Lower lobe of right lung (tissue), 2 donors: Measurements from ENCODE around the gene RBKS. TPM values are rescaled to one million over a fixed set of nuclear protein-coding genes. Genes with fewer than 3 reads are reported as not detected.

ENCODE experiments used
- ATAC-seq, 2 donors: fragments of 200-7000 bp; cut with Tn5 transposase; one replicate each; pipeline ENCODE4 v1.9.1; 2020 to 2022; ENCODE audit warnings: mild to moderate bottlenecking in 2 of 2, moderate library complexity in 2 of 2
- DNase-seq: peaks from one replicate; pipeline ENCODE4 v3.0.0-alpha.2; 2020
- H3K27ac ChIP-seq: fragments of 200-600 bp; one replicate; pipeline ENCODE4 v1.8.0; 2022
- H3K27me3 ChIP-seq: fragments of 200-600 bp; one replicate; pipeline ENCODE4 v1.8.0; 2022; ENCODE audit warnings: low read depth
- H3K36me3 ChIP-seq: fragments of 200-600 bp; one replicate; pipeline ENCODE4 v1.8.0; 2022; ENCODE audit warnings: mild to moderate bottlenecking
- H3K4me1 ChIP-seq: fragments of 200-600 bp; one replicate; pipeline ENCODE4 v1.8.0; 2022
- H3K4me3 ChIP-seq: fragments of 200-600 bp; one replicate; pipeline ENCODE4 v1.8.0; 2022; ENCODE audit warnings: mild to moderate bottlenecking
- H3K9me3 ChIP-seq: fragments of 200-600 bp; one replicate; pipeline ENCODE4 v1.8.0; 2022
- CTCF ChIP-seq: fragments of 200-600 bp; IDR thresholded peaks from one replicate; pipeline ENCODE4 v1.8.0; 2022; ENCODE audit warnings: antibody characterized with exemption, mild to moderate bottlenecking
- intact Hi-C: fragments of 100-400 bp; cut with DNase I; formaldehyde crosslinking; loops from one replicate; pipeline ENCODE4 v1.11.0; 2022
- total RNA-seq: library from RNA; stranded (reverse); fragmentation: NEBNext Ultra II Directional; extraction: Animal tissue kit (Norgen Biotek cat#: 25700); gene quantifications from one replicate; pipeline ENCODE4 v1.2.1, GENCODE V29; 2021
- donor health status: DM: no; HTN: yes; CAD: no; lungs with severe emphysema.

Gene RBKS
- total RNA-seq, 1 donor from 2014 or later: 2.2 TPM

GRCh38 chr2:27823569-27823968 is 66.6 kb downstream of the RBKS start:
- peaks cover 6% of the 10 kb centered on the region for H3K9me3 ChIP-seq
- TF ChIP-seq CTCF: no peak
- H3K27ac ChIP-seq: no peak overlapping the region
- no peak for DNase-seq
- H3K36me3 ChIP-seq: no peaks in the 10 kb centered on the region
- intact Hi-C loops: no loop called here
- no peaks in the 10 kb centered on the region for H3K4me1 ChIP-seq
- H3K4me3 ChIP-seq: no peak overlapping the region
- no peak for ATAC-seq
- no peaks in the 10 kb centered on the region for H3K27me3 ChIP-seq

GRCh38 chr2:27823135-27823534 is 67.1 kb downstream of the RBKS start:
- Histone ChIP-seq H3K27ac (no peak overlapping the region), H3K4me3 (no peak overlapping the region), H3K9me3 (peaks cover 6% of the 10 kb centered on the region), H3K27me3 (no peaks in the 10 kb centered on the region), H3K36me3 (no peaks in the 10 kb centered on the region), H3K4me1 (no peaks in the 10 kb centered on the region)
- intact Hi-C loops: no loop called here
- no peak for TF ChIP-seq CTCF
- no peak for DNase-seq
- ATAC-seq: no peak

GRCh38 chr2:27822049-27822448 is 68.1 kb downstream of the RBKS start:
- H3K36me3 ChIP-seq: no peaks in the 10 kb centered on the region
- H3K4me1 ChIP-seq: no peaks in the 10 kb centered on the region
- peaks cover 6% of the 10 kb centered on the region for H3K9me3 ChIP-seq
- intact Hi-C loops: no loop called here
- H3K27ac ChIP-seq: no peak overlapping the region
- no peak for TF ChIP-seq CTCF
- no peak for DNase-seq
- no peak overlapping the region for H3K4me3 ChIP-seq
- peak; percentile 86 to 93 for ATAC-seq
- no peaks in the 10 kb centered on the region for H3K27me3 ChIP-seq

GRCh38 chr2:27815860-27816438 is 74.2 kb downstream of the RBKS start:
- no peak for ATAC-seq
- Histone ChIP-seq H3K9me3 (no peaks in the 10 kb centered on the region), H3K4me3 (no peak overlapping the region), H3K27me3 (no peaks in the 10 kb centered on the region), H3K4me1 (no peaks in the 10 kb centered on the region), H3K27ac (no peak overlapping the region), H3K36me3 (no peaks in the 10 kb centered on the region)
- no peak for DNase-seq
- intact Hi-C loops: no loop called here
- TF ChIP-seq CTCF: no peak

- no peaks in the 10 kb centered on the region for H3K27me3 ChIP-seq
- H3K36me3 ChIP-seq: no peaks in the 10 kb centered on the region
- peaks cover 6% of the 10 kb centered on the region for H3K4me1 ChIP-seq
- ATAC-seq (no peak), DNase-seq (no peak)
- no peak overlapping the region for H3K27ac ChIP-seq
- H3K4me3 ChIP-seq: no peak overlapping the region
- H3K9me3 ChIP-seq: no peaks in the 10 kb centered on the region
- TF ChIP-seq CTCF: no peak
- intact Hi-C loops: no loop called here
Measured at GRCh38 chr2:27814758-27815157, 75.4 kb downstream of the RBKS start.
